Suprapubic skin (tissue), 3 donors: Measurements from ENCODE around the gene AKAP12.

Source experiments
- CTCF ChIP-seq, 2 donors: fragments of 200-600 bp in 1 of 2; fragments of 450-650 bp in 1 of 2; sonication (generic) in 1 of 2; IDR thresholded peaks; one replicate each; pipeline ENCODE4 v1.5.1; 2016 to 2019; ENCODE audit warnings: antibody characterized with exemption in 2 of 2, mild to moderate bottlenecking in 1 of 2, moderate library complexity in 1 of 2
- POLR2AphosphoS5 ChIP-seq, 3 donors: sonication (generic); formaldehyde crosslinking; IDR thresholded peaks; one replicate each; pipeline ENCODE4 v1.6.1; 2017; ENCODE audit warnings: antibody characterized with exemption in 3 of 3

GRCh38 chr6:151340219-151340978, 100.6 kb downstream of the AKAP12 start:
- TF ChIP-seq CTCF (IDR thresholded peaks at IDR 0.05), result no peak
- TF ChIP-seq POLR2AphosphoS5 (IDR thresholded peaks at IDR 0.05), result no peak
